Panc1 (cell line): ENCODE results near the gene MUC5AC. TPM values are rescaled to one million over a fixed set of nuclear protein-coding genes. Genes with fewer than 3 reads are reported as not detected.

Source experiments
- ATAC-seq: fragments of 200-7000 bp; cut with Tn5 transposase; 2 replicates; pipeline ENCODE4 v1.9.1; 2020; ENCODE audit warnings: mild to moderate bottlenecking, moderate library complexity
- BruUV-seq: library from RNA; stranded (reverse); fragments of 400-500 nt; replicated peaks from 2 replicates; lab custom pipeline; 2021; lab: Mats Ljungman, UMichigan
- CTCF ChIA-PET: fragments of 300-600 bp; sonication (Branson Sonifier 250); formaldehyde crosslinking; loops from one replicate; lab custom pipeline; 2022; ENCODE audit warnings: antibody characterized with exemption; lab: Charles Lee
- POLR2A ChIA-PET: fragments of 300-600 bp; sonication (Branson Sonifier 250); formaldehyde crosslinking; loops from one replicate; lab custom pipeline; 2022; ENCODE audit warnings: antibody characterized with exemption; lab: Charles Lee
- DNase-seq: peaks from one replicate; pipeline ENCODE4 v3.0.0-alpha.2; 2010; ENCODE audit warnings: low read depth, low spot score
- H3K27ac ChIP-seq: 2 replicates; pipeline ENCODE4 v1.5.1; 2011; ENCODE audit warnings: mild to moderate bottlenecking, low read length, inconsistent platforms
- H3K27me3 ChIP-seq: fragments of 200-500 bp; sonication (Bioruptor generic); 2 replicates; pipeline ENCODE4 v1.6.0; 2014; ENCODE audit warnings: low read length, inconsistent platforms; ENCODE audit not compliant: control insufficient read depth, insufficient read depth
- H3K36me3 ChIP-seq: fragments of 200-500 bp; sonication (Bioruptor generic); 2 replicates; pipeline ENCODE4 v1.5.1; 2014; ENCODE audit warnings: inconsistent platforms, mild to moderate bottlenecking, low read length, moderate library complexity; ENCODE audit not compliant: control insufficient read depth, insufficient read depth
- H3K4me1 ChIP-seq: 2 replicates; pipeline ENCODE4 v1.5.1; 2011; ENCODE audit warnings: inconsistent platforms, mild to moderate bottlenecking, low read length, moderate library complexity; ENCODE audit not compliant: control insufficient read depth, insufficient read depth
- H3K4me3 ChIP-seq, 2 experiments: 2 replicates each; pipeline ENCODE4 v1.5.1; 2011 to 2012; ENCODE audit warnings: low read depth in 2 of 2, low read length in 2 of 2, mild to moderate bottlenecking in 2 of 2, inconsistent platforms in 1 of 2, moderate library complexity in 1 of 2
- H3K9me3 ChIP-seq: fragments of 200-500 bp; sonication (Bioruptor generic); 2 replicates; pipeline ENCODE4 v1.5.1; 2014; ENCODE audit warnings: low read depth, mild to moderate bottlenecking, inconsistent platforms, low read length, moderate library complexity; ENCODE audit not compliant: control insufficient read depth, insufficient read depth
- CTCF ChIP-seq: fragments of 450-650 bp; IDR thresholded peaks from 2 replicates; pipeline ENCODE4 v1.5.1; 2017; ENCODE audit warnings: mild to moderate bottlenecking
- POLR2AphosphoS5 ChIP-seq: IDR thresholded peaks from 2 replicates; pipeline ENCODE4 v1.6.1; 2012; ENCODE audit warnings: mild to moderate bottlenecking, low read depth, low read length, moderate library complexity
- REST ChIP-seq, 2 experiments: IDR thresholded peaks; 2 replicates each; pipeline ENCODE4 v1.6.1; 2011 to 2012; ENCODE audit warnings: low read depth in 2 of 2, control low read depth in 1 of 2, low read length in 1 of 2, mild to moderate bottlenecking in 1 of 2, moderate library complexity in 1 of 2; ENCODE audit not compliant: insufficient read depth in 1 of 2
- SIN3A ChIP-seq: IDR thresholded peaks from 2 replicates; pipeline ENCODE4 v1.6.1; 2012; ENCODE audit warnings: low read depth, mild to moderate bottlenecking, low read length, moderate library complexity, borderline replicate concordance; ENCODE audit not compliant: insufficient read depth
- TCF7L2 ChIP-seq: IDR thresholded peaks from 2 replicates; pipeline ENCODE4 v1.6.1; 2011; ENCODE audit warnings: mild to moderate bottlenecking, low read depth, low read length, inconsistent platforms
- in situ Hi-C: cut with HindIII; loops from 2 replicates; pipeline ENCODE4 v1.10.0; 2016; ENCODE audit warnings: low sequenced_read_pairs, low pct_unique_long_range_greater_than_20kb
- intact Hi-C: fragments of 100-400 bp; cut with micrococcal nuclease; formaldehyde crosslinking; loops from one replicate; pipeline ENCODE4 v1.10.0; 2022; ENCODE audit not compliant: unreplicated experiment
- total RNA-seq: library from RNA; stranded (reverse); gene quantifications from one replicate; pipeline ENCODE4 v1.2.1, GENCODE V29; 2021; ENCODE audit not compliant: unreplicated experiment

MUC5AC gene
- total RNA-seq, 1 experiment from 2014 or later: 0.03 TPM

GRCh38 chr11:1194977-1195681 lies 37.4 kb downstream of the MUC5AC start:
- ATAC-seq (no peak), DNase-seq (no peak)
- no peak overlapping the region for H3K27ac ChIP-seq
- intact Hi-C loops: no loop called here
- POLR2A ChIA-PET: interaction anchor here (0.5 kb wide), 1 partner anchor 614 kb away, joined by 5 read pairs; no protein-coding TSS in a partner anchor
- CTCF ChIA-PET: no interaction called here
- H3K9me3 ChIP-seq: no peaks in the 10 kb centered on the region
- no peaks in the 10 kb centered on the region for H3K4me1 ChIP-seq
- BruUV-seq: no TSS peak
- TF ChIP-seq CTCF (no peak), REST (IDR thresholded peaks at IDR 0.05; ENCODE audit: insufficient read depth in 1 of 2, low read depth in 2 of 2, low read length in 1 of 2) (no peak), POLR2AphosphoS5 (no peak), TCF7L2 (no peak), SIN3A (no peak)
- no peaks in the 10 kb centered on the region for H3K36me3 ChIP-seq
- in situ Hi-C loops: no loop called here
- no peak overlapping the region for H3K4me3 ChIP-seq
- no peaks in the 10 kb centered on the region for H3K27me3 ChIP-seq

GRCh38 chr11:1195682-1196515 lies 38.1 kb downstream of the MUC5AC start:
- intact Hi-C loops: no loop called here
- Histone ChIP-seq H3K4me3 (no peak overlapping the region), H3K27me3 (no peaks in the 10 kb centered on the region), H3K27ac (no peak overlapping the region), H3K36me3 (no peaks in the 10 kb centered on the region), H3K4me1 (no peaks in the 10 kb centered on the region), H3K9me3 (no peaks in the 10 kb centered on the region)
- ChIA-PET CTCF (no interaction called here), POLR2A (no interaction called here)
- DNase-seq (no peak), ATAC-seq (no peak)
- in situ Hi-C loops: no loop called here
- BruUV-seq: no TSS peak
- TF ChIP-seq CTCF (no peak), SIN3A (no peak), REST (IDR thresholded peaks at IDR 0.05; ENCODE audit: insufficient read depth in 1 of 2, low read depth in 2 of 2, low read length in 1 of 2) (no peak)
